GM18873 (cell line): ENCODE measurements around the gene LNX1.

ENCODE experiments used
- ATAC-seq: cut with Tn5 transposase; IDR thresholded peaks from one replicate; pipeline ENCODE4 v1.9.1; 2021; ENCODE audit warnings: mild to moderate bottlenecking, moderate library complexity, moderate number of reproducible peaks; ENCODE audit not compliant: unreplicated experiment, low FRiP score

LNX1 gene

DNA sequence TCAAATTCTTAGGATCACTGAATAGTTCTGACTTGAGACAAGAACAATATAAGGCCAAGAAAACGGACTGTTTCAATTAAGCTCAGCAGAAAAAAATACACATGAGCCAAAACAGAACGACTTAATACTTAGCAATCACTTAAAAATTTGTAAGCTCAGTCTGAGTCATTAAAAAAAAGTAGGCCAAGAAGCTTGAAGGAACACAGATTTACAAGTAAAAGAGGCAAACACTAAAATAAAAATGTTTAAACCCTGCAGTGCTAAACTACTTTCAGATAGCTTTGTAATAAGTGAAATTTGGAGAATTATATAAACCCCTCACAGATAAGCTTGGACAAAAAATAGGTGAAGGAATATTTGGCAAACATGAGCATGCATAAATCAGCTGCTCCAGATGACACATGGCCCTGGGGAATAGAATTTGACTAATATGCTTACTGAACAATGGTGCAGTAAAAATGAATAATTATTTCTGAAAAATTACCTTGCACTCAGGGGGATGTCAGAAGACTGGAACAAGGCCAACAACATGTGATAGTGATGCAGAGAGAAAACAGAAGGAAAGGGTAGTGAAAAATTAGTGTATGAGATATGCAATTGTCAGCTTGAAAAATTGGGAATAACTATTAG lies 49.6 kb downstream of the LNX1 start:
- ATAC-seq, result no peak

DNA sequence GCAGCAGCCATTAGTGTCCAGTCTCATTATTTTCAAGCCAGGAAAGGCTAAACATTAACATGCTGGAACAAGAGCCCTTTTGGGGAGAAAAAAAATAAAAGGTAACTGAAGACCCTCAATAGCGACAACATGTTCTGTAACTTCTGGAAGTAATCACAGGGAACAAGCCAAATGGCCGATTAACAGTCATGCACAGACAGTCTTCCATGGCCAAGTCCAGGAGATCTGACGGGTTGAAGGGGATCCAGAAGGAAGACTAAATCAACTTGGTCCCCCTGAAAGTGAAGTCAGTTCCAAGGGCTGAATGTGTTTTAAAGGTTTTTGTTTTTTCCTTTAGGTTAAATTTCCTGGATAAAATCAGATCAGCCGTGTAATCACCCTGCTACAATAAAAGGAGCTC lies 52.5 kb downstream of the LNX1 start:
- no peak for ATAC-seq

DNA sequence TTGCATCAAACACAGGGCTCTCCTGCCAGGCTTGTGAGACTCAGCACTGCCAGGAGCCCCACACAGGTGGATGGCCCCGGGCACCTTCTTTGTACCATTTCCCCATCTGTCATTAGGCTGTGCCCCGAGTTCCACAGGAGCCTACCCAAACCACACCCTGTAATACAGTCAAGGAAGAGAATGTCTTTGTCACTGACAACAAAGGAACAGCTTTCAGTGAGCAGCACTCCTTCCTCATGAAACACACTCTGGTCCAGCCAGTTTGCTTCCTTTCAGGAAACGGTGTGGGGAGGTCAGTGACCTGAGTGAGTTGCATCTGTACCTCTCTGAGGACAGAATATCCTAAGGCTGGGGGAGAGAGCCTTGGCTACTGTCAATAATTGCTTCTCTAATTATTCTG lies 53.7 kb downstream of the LNX1 start:
- no peak for ATAC-seq

DNA sequence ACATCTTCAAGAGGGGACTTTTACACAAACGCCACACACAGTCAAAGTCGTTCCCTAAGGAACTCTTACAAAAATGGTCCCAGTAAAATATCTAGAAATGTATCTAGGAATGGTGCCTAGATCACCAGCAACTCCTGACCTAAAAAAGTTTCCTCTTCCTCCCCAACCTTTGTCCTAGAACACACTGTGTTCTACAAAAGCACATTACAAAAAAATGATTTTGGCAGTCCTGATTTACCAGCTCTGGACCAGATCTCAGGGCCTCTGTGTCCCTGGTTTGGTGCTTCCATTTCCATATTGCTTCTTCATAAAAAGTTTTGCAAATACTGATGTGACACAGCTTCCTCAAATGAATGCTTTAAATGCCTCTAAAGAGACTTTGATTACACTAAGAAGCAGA lies 55.0 kb downstream of the LNX1 start:
- no peak for ATAC-seq

DNA sequence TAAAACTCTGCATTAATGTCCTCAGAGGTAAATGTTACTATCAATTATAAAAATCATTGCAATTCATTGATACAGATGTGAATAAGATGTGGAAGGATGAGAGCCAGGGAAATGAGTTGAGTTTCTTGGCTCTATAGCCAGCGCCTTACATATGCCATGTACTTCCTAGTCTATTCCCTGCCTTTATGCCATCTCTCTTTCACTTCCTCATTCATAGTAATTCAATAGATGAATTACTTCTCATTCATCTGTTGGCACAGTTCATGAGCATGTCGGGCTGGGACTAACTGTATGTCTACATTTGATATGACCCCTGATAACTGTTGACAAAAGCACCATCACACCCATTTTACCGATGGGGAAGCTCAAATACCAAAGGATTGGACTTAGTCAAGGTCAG lies 55.7 kb downstream of the LNX1 start:
- ATAC-seq, result no peak

DNA sequence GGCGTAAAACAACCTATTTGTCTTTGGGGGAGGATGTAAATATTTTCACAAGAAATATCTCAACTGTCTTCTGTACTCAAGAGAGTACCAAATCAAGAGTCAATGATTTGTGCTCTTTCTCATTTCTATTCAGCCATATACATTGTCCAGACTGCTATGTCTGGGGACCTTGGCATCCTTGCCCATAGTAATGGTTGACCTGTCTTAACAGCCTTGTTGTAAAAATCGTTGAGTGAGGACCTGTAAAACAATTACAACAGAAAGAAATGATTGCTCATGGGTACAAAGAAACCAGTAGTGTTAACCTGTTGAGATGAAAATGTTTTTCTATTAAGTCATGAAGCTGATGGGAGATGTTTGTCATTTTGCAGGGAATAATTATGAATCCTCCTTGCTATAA lies 56.6 kb downstream of the LNX1 start:
- no peak for ATAC-seq

DNA sequence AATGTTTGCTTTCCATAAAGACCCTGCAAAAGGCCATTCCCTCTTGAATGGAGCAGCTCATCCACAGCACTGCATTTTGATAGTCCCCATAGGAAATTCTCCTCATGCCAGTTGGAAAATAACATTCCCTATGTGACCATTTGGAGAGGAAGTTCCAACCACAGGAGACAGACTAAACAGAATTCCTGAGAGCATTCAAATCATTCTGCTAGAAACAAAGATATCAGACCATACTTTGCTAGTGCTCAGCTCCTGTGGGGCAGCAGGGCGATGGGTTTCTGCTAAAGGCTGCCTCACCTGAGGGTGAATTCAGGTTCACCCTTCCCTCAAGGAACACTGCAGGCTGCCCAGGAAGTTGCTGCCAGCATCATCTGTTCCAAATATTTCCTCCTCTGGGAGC lies 58.8 kb downstream of the LNX1 start:
- ATAC-seq, result no peak

DNA sequence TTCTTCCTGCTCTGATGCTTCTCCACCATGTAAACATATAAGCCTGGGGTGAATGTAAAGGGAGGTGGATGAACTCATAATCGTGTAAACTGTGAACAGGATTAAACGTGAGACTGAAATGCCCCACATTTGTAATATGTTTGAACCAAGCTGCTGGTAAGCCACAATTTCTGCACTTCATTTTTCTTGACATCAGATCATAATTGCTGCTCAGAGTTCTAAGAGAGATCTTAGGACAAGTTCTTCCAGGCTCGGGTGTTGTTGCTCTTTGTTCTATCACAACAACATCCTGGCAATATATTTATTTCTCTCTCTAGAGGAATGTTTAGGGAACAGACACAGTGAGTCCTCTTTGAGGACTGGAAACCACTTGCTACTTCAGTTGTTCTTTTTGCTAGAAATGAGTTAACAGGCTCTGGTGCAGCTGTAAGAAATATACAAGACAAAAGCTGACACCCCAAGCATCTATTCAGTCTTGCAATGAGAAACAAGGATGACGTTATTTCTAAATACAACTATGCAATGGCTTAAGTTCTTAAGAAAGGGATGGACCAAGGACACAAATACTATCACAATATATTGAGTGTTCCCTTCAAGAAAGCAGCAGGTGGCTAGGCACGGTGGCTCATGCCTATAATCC lies 59.6 kb downstream of the LNX1 start:
- ATAC-seq, result no peak

DNA sequence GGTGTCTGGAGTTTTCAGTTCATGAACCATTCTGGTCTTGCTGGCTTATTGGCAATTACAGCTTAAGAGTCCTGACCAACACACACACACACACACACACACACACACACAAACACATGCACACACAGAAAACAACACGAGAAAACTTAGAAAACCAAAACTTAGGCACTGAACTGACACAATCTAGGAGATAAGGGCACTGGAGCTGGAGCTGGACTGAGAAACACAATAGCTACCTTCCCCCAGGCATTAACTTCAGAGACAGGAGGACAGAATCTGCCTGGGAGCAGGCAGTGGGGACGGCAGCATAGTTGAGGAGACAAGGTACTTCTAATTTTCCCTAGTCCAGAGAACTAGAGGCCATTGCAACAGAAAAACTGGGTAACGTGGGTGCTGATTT lies 62.3 kb downstream of the LNX1 start:
- ATAC-seq, result no peak

DNA sequence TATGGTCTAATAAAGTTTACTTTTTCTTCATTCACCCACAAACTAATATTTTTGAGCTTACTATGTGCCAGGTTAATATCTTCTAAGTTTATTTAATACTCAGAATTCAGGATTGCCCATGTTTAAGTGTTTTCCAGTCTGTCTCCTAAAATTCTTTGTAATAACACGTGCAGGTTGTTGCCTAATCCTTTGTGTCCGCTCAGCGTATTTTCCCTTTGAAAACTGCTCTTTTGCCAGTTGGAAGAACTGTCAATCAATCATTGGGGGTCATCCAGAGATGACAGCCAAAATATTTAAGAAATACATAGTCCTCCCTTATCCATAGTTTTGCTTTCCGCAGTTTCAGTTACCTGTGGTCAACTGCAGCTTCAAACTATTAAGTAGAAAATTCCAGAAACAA lies 63.4 kb downstream of the LNX1 start:
- ATAC-seq, result no peak

DNA sequence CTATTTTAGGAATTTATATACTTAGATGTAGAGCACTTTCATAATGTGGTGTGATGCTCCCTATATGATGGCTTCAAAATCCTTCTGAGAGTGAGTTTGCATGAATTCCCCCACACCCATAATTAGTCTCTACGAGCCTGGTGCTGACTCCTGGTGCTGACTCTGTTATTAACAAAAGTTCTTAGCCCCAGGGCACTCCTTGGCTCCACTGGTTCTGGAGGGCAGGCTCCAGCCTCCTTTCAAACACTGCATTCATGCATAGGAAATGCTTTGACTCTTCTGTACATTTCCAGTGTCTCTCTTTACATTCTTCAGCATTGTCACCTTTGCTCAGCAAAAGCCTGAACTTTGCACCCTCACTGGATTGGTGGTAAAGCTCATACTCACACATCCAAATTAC lies 64.0 kb downstream of the LNX1 start:
- ATAC-seq, result no peak

DNA sequence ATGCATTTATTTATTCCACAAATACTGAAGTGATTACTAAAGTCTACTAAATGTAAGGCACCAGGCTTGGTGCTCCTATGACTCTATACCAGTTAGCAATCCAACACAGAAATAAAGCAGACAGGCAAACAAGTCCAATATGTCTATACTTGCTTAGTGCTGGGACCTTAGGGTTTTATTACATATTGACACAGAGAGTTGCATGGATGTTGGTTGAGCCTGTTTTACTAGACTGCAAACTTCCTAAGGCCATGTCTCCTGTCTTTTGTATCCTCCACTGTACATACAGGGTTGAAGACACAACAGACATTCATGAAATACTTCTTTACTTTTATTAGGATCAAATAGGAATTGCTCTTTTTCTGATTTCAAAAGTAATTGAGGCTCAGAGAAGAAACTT lies 69.0 kb downstream of the LNX1 start:
- ATAC-seq, result no peak

DNA sequence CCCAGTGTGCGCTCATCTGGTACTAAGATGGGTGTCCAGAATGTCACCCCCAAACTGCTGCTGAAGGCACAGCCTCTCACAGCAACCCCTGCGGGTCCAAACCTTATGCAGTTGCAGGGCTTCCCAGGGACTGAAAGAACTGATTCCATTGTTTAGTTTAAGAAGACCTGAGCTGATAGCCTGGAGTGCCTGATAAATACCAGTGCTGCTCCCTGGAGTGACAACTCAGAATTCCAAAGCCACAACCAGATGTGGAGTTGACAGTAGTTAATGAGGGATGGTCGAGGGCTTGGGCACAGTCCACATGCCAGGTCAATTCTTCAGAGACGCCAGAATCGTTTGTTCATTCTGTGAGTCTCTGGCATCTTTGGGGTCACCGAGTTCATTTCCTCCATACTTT lies 71.2 kb downstream of the LNX1 start:
- no peak for ATAC-seq

DNA sequence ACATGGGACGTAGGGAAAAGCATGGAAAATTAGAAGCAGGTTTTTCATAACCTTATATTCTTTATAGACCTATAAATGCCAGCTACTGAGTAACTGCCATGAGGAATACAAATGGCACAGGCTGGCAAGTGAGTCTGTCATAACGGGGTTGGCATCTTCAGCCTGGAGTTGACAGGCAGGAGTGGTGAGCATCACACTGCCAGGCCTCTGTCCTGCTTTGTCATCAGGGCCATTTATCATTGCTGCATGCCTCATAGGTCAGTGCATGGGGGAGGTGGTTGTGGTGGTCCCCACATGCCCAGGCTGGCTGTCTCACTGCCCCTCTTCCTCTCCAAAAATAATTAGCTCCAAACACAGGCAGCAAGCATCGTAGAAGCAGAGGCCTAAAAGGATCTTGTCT lies 72.5 kb downstream of the LNX1 start:
- no peak for ATAC-seq

DNA sequence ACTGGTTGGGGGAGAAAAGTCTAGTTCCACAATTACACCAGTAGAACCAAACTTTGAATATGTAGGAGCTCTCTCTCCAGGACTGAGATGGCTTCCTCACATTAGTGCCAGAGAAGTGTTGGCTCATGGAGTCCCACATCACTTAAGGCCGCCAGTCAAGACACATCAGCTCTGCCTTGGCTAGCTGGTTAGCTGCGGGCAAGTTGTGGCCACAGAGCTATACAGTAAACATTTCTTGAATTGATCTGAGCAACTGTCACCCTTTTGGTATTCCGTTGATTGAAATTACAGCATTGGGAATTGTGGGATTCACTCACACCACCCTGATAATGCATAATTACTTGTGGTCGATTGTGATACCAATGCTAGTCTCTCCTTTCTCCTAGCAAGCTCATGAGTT lies 76.2 kb downstream of the LNX1 start:
- ATAC-seq, result no peak

DNA sequence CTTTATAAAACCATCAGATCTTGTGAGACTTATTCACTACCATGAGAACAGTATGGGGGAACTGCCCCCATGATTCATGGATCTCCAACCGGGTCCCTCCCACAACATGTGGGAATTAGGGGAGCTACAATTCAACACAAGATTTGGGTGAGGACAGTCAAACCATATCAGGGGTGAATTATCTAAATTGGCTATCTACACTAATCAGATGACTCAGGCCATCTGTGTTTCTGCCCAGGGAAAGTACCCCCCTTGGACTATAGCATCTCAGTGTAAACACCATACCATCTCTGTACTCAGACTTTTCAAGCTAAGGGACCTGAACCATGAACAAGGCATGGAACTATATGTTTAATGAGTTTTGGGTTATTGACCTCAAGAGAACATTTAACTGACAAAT lies 76.8 kb downstream of the LNX1 start:
- ATAC-seq, result no peak

DNA sequence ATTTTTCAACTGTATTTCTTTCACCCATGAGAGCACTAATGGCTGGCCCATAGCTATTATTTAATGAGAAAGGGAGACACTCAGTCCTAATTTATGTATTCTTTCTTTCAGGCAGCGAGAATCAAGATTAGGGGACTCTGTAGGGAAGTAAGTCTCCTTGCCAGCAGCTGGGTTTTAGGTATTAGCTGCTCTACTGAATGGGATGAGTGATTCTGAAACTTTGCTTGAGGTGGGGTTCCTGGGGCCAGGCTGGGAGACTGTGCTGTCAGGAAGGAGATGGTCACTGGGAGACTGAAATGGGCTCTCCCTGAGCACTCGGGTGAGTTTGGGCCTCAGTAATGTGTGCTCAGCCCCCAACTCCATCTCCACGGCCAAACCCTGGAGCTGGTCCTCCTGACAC lies 78.7 kb downstream of the LNX1 start:
- no peak for ATAC-seq

DNA sequence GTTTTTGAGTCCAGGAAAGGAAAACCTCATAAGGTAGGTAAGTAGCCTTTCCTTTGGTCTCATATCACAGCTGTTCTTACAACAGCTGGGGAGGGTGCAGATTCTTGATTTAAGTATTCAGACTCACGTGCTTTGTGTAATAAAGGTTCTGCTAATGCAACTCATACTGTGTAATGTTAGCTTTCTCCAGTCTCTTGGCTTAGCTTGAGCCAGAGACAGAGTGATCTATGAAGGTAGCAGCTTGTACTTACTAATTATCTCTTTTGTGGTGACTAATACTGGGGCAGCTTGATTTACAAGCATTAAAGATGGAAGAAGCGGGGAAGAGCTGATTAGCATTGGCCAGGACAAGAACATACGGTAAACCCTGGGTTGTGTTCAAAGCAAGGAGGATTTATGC lies 80.3 kb downstream of the LNX1 start:
- no peak for ATAC-seq

DNA sequence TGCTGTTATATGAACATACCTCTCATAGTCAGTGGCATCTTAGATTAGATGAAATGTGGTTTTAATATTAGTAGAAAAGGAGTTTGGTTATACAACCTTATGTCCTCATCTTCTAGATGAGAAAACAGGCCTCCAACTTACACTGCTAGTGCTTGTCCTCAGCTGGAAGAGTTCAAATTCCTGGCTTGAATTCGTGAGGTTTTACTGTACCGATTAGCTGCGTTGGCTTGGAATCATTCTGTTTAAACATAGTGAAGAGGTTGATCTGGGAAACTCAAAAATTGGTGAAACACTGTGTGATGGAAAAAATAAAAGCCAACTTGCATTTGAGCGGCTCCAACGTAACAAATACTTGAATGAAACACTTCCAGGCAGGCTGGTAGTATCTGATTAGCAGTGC lies 81.0 kb downstream of the LNX1 start:
- ATAC-seq, result no peak

DNA sequence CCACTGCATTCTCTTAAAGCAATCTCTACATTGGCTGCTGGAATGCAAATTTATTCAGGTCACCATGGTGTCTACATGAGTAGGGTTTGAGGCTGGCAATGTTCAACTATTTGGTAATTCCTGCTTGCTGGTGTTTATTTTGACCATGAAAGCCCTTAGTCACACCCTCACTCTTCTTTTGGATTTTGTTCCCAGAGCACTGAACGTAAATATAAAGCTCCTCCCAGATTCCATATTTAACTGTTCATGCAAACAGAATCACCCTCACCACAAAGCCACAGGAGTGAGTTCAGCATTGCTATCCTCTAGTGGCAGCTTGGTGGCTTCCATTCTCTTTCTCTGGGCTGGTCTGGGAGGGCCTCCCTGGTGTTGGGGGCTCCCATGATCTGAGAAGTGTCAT lies 82.8 kb downstream of the LNX1 start:
- ATAC-seq, result no peak

DNA sequence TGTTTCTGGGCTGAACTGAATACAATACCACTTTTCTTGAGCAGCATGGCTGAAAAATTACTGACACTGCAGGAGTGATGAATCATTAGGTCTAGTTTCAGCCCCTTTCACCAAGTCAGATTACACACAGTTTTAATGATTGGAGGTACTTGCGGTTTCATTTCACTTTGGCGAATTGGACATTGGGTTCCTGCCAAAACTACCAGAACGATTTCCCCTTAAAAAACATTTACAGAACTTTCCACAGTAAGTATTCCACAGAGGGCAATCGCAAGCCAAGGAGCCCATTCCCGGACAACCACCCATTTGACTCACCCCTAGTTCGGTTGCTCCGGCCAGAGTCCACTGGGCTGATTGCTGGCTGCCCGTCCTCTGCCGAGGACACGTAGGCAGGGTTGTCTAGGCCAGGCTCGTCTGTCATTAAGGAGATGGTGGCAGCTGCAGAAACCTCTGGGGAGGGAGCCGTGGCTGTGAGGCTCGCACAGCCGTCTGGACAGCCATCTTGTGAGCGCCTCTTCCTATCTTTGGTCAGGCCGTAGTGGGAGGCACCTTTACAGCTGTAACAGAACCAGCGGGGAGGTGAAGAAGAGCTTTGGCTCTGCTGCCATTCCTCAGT lies 83.5 kb downstream of the LNX1 start:
- no peak for ATAC-seq

DNA sequence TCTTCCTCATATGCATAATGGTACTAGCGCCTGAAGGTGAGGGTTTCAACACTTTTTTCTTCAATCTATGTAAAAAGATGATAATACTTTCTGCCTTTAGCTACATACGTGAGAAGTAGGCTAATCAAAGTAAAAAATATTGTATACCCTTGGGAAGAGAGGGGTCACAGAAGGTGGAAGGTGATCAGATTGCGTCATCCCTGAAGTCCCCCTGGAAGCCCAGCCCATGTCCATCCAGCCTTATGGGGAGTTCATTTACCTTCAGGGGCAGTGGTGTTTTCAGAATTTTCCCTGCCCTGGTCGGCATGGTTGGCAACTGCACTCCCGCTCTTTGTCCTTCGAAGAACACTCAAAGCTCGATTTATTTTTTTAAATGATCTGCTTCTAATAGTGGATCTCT lies 84.2 kb downstream of the LNX1 start:
- ATAC-seq, result no peak
